ENCODE results near the gene ULBP3. TPM values are rescaled to one million over a fixed set of nuclear protein-coding genes. Genes with fewer than 3 reads are reported as not detected.

ULBP3 gene
- total RNA-seq, 1 donor from 2014 or later: 14.8 TPM

DNA sequence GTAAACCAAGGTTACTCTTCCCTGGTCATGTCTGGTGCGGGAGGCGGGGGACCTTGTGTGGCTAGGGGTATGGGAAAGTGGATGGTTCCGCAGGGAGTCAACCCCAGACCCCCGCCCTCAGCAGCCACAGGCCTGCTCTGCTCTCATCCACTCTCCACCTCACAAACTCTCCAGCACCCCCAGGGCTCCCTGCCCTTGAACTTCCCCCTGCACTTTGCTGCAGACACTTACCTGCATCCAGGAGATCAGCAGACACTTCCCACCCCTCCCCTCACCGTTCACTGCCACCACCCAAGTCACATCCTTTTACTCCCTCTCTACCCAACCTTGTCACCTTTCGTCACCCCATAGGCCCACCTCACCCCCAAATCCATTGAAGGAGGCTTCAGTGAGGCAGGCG lies 39.6 kb downstream of the ULBP3 start:
- no peak for DNase-seq (ENCODE audit: low read depth)
- TF ChIP-seq, protein P1, sequence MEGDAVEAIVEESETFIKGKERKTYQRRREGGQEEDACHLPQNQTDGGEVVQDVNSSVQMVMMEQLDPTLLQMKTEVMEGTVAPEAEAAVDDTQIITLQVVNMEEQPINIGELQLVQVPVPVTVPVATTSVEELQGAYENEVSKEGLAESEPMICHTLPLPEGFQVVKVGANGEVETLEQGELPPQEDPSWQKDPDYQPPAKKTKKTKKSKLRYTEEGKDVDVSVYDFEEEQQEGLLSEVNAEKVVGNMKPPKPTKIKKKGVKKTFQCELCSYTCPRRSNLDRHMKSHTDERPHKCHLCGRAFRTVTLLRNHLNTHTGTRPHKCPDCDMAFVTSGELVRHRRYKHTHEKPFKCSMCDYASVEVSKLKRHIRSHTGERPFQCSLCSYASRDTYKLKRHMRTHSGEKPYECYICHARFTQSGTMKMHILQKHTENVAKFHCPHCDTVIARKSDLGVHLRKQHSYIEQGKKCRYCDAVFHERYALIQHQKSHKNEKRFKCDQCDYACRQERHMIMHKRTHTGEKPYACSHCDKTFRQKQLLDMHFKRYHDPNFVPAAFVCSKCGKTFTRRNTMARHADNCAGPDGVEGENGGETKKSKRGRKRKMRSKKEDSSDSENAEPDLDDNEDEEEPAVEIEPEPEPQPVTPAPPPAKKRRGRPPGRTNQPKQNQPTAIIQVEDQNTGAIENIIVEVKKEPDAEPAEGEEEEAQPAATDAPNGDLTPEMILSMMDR (IDR thresholded peaks at IDR 0.05; ENCODE audit: insufficient read depth, low read length, poor library complexity, severe bottlenecking): no peak
- H3K36me3 ChIP-seq (ENCODE audit: control insufficient read depth, insufficient read depth, low read length): no peaks in the 10 kb centered on the region
- H3K27me3 ChIP-seq (ENCODE audit: control insufficient read depth, insufficient read depth, low read length): peaks cover 15% of the 10 kb centered on the region
- H3K4me3 ChIP-seq (ENCODE audit: low read depth, low read length): no peak overlapping the region

DNA sequence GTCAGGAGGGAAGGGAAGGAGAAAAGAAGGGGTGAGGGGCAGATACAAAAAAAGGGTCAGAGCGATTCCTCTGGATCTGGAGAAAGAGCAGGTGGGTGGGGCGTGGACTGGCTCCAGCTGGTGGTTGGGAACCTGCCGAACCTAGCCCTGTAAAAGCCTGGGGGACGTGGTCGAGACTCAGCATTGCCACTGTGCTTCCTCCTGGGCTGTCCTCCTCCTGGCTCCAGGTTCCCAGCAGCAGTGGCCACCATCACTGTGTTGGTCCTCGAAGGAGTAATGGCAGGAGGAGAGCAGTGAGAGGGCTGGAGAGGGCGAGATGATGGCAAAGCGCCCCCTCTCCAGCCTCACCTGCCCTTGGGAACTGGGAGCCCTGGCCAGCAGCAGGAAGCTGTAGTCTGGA lies 40.1 kb downstream of the ULBP3 start:
- Histone ChIP-seq H3K4me3 (ENCODE audit: low read depth, low read length) (no peak overlapping the region), H3K27me3 (ENCODE audit: control insufficient read depth, insufficient read depth, low read length) (peaks cover 15% of the 10 kb centered on the region), H3K36me3 (ENCODE audit: control insufficient read depth, insufficient read depth, low read length) (no peaks in the 10 kb centered on the region)
- TF ChIP-seq, protein P1 (IDR thresholded peaks at IDR 0.05; ENCODE audit: insufficient read depth, low read length, poor library complexity, severe bottlenecking): no peak
- no peak for DNase-seq (ENCODE audit: low read depth)

DNA sequence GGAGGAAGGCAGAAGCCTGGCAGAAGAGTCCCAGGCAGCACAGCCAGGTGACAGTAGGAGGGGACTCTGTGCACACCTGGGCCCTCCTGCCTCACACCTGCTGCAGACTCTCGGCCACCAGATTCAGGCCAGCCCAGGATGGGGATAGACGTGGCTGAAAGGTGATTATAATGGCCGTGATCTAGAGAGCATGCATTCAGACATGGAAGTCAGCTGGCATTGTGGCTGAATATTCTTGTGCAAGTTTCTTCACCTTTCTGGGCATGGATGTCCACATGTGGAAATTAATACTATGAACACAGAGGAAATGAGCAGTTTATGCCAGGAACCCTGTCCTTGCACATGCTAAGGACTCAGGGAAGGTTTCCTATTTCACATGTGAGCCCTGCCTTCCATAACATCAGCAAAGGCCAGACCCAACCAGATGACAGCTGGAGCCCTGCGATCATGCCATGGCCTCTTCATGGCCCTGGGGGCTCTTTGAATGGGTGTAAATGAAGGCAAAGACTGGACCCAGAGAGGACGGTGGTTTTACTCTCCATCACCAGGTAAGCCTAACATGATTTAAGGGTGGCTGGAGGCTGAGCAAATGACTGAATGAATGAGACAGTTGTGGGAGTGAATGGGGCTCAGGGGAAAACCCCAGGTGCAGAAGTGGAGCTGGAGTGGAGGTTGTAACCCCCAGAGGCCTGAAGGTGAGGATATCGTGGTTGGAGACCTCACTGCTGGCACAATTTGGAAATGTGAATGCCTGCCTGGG lies 40.9 kb downstream of the ULBP3 start:
- DNase-seq (ENCODE audit: low read depth): no peak
- H3K36me3 ChIP-seq (ENCODE audit: control insufficient read depth, insufficient read depth, low read length): no peaks in the 10 kb centered on the region
- TF ChIP-seq, protein P1 (IDR thresholded peaks at IDR 0.05; ENCODE audit: insufficient read depth, low read length, poor library complexity, severe bottlenecking): no peak
- peaks cover 10% of the 10 kb centered on the region for H3K27me3 ChIP-seq (ENCODE audit: control insufficient read depth, insufficient read depth, low read length)
- H3K4me3 ChIP-seq (ENCODE audit: low read depth, low read length): no peak overlapping the region

DNA sequence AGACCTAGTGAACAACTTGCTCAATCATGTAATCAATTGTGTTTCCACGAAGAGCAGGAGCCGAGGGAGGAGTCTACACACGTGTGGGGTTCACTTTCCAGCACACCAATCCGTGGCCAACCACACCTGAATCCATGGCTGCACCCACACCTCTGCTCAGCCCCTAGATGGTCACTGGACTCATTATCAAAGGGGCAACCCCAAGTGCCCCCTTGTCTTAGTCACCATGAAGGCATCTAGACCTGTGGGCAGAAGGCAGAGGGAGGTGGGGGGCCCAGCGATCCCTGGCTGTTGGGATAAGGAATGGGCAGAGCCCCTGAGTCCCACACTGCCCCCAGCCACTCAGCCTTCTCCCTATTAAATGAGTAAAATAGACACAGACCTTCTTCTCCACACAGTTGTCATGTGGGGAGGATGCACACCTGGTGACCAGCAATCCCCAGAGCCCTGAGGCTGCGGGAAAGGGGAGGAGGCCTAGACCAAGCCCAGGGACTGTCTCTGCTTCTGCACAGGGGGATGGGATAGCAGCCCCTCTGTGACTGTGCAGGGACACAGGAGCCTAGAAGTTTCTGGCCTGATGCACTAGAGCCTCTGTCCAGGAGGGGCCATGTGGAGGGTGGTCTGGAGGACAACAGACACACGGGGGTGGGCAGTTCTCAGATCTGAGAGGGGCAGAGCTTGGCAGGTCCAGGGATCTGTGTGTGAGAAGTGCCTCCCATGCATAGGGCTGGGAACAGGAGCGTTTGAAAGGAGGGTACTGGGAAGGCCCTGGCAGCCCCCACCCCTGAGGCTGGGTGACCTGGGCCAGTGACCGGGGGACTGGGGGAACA lies 41.7 kb downstream of the ULBP3 start:
- no peak for DNase-seq (ENCODE audit: low read depth)
- H3K4me3 ChIP-seq (ENCODE audit: low read depth, low read length): no peak overlapping the region
- H3K36me3 ChIP-seq (ENCODE audit: control insufficient read depth, insufficient read depth, low read length): no peaks in the 10 kb centered on the region
- peaks cover 9% of the 10 kb centered on the region for H3K27me3 ChIP-seq (ENCODE audit: control insufficient read depth, insufficient read depth, low read length)
- TF ChIP-seq, protein P1 (IDR thresholded peaks at IDR 0.05; ENCODE audit: insufficient read depth, low read length, poor library complexity, severe bottlenecking): no peak

DNA sequence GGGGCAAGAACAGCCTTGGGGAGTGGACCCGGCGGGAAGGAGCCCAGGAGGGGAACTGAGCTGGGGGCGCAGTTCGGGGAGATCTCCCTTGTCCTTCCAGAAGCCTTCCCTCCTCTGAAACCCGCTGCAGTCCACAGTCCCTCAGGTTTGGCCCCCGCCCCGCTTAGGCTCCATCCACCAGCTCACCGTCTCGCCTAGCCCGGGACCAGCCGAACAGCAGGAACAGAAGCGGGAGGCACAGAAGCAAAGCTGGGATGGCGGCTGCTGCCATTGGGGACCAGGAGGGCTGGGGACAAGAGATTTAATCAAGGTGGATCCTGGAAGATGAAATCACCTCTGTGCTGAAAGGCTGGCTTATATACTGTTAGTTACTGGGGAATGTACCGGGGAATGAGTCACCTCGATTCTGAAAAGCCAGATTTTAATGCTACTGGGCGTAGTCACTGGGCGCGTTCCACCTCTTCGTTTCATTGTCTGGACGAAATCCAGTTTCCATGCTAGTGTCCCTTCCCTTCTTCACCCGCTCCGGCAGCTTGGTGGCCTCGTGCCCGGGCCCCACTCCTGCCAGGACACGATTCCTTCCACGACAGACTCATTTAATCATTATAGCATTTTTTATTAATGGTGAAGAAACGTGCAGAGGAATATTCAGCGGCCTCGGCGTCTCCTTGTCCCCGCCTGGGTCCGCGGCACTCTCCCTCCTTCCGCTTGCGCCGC lies 43.6 kb downstream of the ULBP3 start, which contains the start of gene RAET1L:
TSS of gene RAET1L (minus strand) at position 332 of the 717 bp plus-strand sequence. CDS start at position 271, 61 bp downstream.
- peak; percentile 44 for DNase-seq (ENCODE audit: low read depth)
- TF ChIP-seq, protein P1 (IDR thresholded peaks at IDR 0.05; ENCODE audit: insufficient read depth, low read length, poor library complexity, severe bottlenecking): no peak

More for the DNA sequence above, 43.6 kb downstream of the ULBP3 start, which contains the start of gene RAET1L:
- Histone ChIP-seq H3K4me3 (ENCODE audit: low read depth, low read length) (peak within 1 kb of the TSS; percentile 15), H3K27me3 (ENCODE audit: control insufficient read depth, insufficient read depth, low read length) (peaks cover 9% of the 10 kb centered on the region), H3K36me3 (ENCODE audit: control insufficient read depth, insufficient read depth, low read length) (no peaks in the 10 kb centered on the region)
